Natural killer cell (primary cell): Measurements from ENCODE around the gene ATP1B3. TPM values are rescaled to one million over a fixed set of nuclear protein-coding genes. Genes with fewer than 3 reads are reported as not detected.

Source experiments
- ATAC-seq, 3 donors: fragments of 150-1000 bp in 2 of 3; fragments of 200-7000 bp in 1 of 3; cut with Tn5 transposase; 1 replicate in 1 of 3; 2 replicates in 2 of 3; pipeline ENCODE4 v1.10.0; 2021; ENCODE audit warnings: mild to moderate bottlenecking in 2 of 3, moderate library complexity in 2 of 3
- DNase-seq, 2 donors: peaks; one replicate each; pipeline versions ENCODE4 v3.0.0 to v3.0.0-alpha.2; 2013 to 2021; ENCODE audit warnings: mixed read lengths in 1 of 2
- H3K27ac ChIP-seq: one replicate; pipeline ENCODE4 v1.5.1; 2013; ENCODE audit warnings: mild to moderate bottlenecking, low read length
- H3K27me3 ChIP-seq: one replicate; pipeline ENCODE4 v1.6.1; 2013; ENCODE audit warnings: low read length; ENCODE audit not compliant: control insufficient read depth, insufficient read depth
- H3K36me3 ChIP-seq: one replicate; pipeline ENCODE4 v1.6.1; 2013; ENCODE audit warnings: low read length; ENCODE audit not compliant: control insufficient read depth, insufficient read depth
- H3K4me1 ChIP-seq: one replicate; pipeline ENCODE4 v1.6.1; 2013; ENCODE audit warnings: low read length; ENCODE audit not compliant: control insufficient read depth, insufficient read depth
- H3K4me3 ChIP-seq: one replicate; pipeline ENCODE4 v1.5.1; 2013; ENCODE audit warnings: low read length
- H3K9me3 ChIP-seq: one replicate; pipeline ENCODE4 v1.6.1; 2013; ENCODE audit warnings: low read length; ENCODE audit not compliant: control insufficient read depth, insufficient read depth
- H3K27ac Mint-ChIP-seq, 2 donors: one replicate each; pipeline ENCODE4 v1.8.0; 2022; ENCODE audit warnings: mild to moderate bottlenecking in 2 of 2, mixed read lengths in 2 of 2, moderate library complexity in 1 of 2
- H3K27me3 Mint-ChIP-seq, 2 donors: one replicate each; pipeline ENCODE4 v1.8.0; 2022; ENCODE audit warnings: low read depth in 2 of 2, mixed read lengths in 2 of 2
- H3K36me3 Mint-ChIP-seq: one replicate; pipeline ENCODE4 v1.8.0; 2022; ENCODE audit warnings: mixed read lengths
- H3K4me1 Mint-ChIP-seq, 2 donors: one replicate each; pipeline ENCODE4 v1.8.0; 2022; ENCODE audit warnings: mixed read lengths in 2 of 2
- H3K4me3 Mint-ChIP-seq: one replicate; pipeline ENCODE4 v1.8.0; 2022; ENCODE audit warnings: mild to moderate bottlenecking, moderate library complexity, mixed read lengths
- H3K9me3 Mint-ChIP-seq, 2 donors: one replicate each; pipeline ENCODE4 v1.8.0; 2022; ENCODE audit warnings: mixed read lengths in 2 of 2
- WGBS: methylation state at CpG from one replicate; pipeline ENCODE4 v1.1.7; 2013; ENCODE audit warnings: missing lambda C conversion rate; ENCODE audit not compliant: insufficient coverage; 5-methylcytosine and 5-hydroxymethylcytosine counted together
- intact Hi-C: fragments of 100-400 bp; cut with micrococcal nuclease; formaldehyde crosslinking; loops from one replicate; pipeline ENCODE4 v1.14.2; 2022
- total RNA-seq, 4 donors: library from RNA; stranded (reverse); fragments of 120-200 nt in 1 of 4; gene quantifications; one replicate each; pipeline versions ENCODE4 v1.2.3 to v1.2.4, GENCODE V29; 2013 to 2022
- TF ChIP-seq, protein P1 (sequence below): fragments of 200-600 bp; IDR thresholded peaks from one replicate; pipeline ENCODE4 v1.8.0; 2022; ENCODE audit warnings: antibody characterized with exemption

Gene ATP1B3
- total RNA-seq, 3 donors from 2014 or later (not counting 1 experiment from before 2014, with no cell fraction given), result 46.7 to 81.1 (median 78.2) TPM

DNA sequence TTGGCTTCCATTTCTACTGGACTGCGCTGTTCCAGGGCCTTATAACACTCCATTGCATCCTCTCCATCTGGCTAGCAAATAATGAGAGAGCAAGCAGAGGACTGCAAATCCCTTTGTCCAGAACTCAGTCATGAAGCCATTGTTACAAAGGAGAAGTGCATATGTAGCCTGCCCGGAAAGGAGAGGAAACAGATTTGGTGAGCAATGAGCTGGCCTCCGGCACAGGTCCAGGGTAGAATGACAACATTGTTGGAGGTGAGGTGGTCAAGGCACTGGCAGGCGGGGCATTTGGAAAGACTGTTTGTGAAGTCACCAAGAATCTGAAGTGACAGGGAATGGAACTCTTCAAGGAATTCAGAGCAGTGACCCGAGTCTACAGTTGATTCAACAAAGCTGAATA, 25.0 kb upstream of the ATP1B3 start:
- H3K4me3 Mint-ChIP-seq, result no peak overlapping the region
- Histone ChIP-seq H3K9me3 (no peaks in the 10 kb centered on the region), H3K27ac (no peak overlapping the region), H3K27me3 (no peaks in the 10 kb centered on the region), H3K4me1 (peaks cover 4% of the 10 kb centered on the region), H3K36me3 (no peaks in the 10 kb centered on the region), H3K4me3 (no peak overlapping the region)
- peaks cover 0 to 8% of the 10 kb centered on the region in 2 donors for H3K27me3 Mint-ChIP-seq
- no peak overlapping the region for H3K27ac Mint-ChIP-seq
- no peaks in the 10 kb centered on the region for H3K36me3 Mint-ChIP-seq
- WGBS, result 72% methylated on average over 5 of the region's 5 CpGs
- TF ChIP-seq, protein P1, sequence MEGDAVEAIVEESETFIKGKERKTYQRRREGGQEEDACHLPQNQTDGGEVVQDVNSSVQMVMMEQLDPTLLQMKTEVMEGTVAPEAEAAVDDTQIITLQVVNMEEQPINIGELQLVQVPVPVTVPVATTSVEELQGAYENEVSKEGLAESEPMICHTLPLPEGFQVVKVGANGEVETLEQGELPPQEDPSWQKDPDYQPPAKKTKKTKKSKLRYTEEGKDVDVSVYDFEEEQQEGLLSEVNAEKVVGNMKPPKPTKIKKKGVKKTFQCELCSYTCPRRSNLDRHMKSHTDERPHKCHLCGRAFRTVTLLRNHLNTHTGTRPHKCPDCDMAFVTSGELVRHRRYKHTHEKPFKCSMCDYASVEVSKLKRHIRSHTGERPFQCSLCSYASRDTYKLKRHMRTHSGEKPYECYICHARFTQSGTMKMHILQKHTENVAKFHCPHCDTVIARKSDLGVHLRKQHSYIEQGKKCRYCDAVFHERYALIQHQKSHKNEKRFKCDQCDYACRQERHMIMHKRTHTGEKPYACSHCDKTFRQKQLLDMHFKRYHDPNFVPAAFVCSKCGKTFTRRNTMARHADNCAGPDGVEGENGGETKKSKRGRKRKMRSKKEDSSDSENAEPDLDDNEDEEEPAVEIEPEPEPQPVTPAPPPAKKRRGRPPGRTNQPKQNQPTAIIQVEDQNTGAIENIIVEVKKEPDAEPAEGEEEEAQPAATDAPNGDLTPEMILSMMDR, result no peak
- H3K4me1 Mint-ChIP-seq, result no peaks in the 10 kb centered on the region
- no peak for ATAC-seq
- no peak for DNase-seq
- no peaks in the 10 kb centered on the region for H3K9me3 Mint-ChIP-seq
- intact Hi-C loops, result no loop called here

GRCh38 chr3:141853081-141853601, 23.3 kb upstream of the ATP1B3 start:
- no peaks in the 10 kb centered on the region for H3K27me3 ChIP-seq
- TF ChIP-seq, protein P1, result no peak
- no peaks in the 10 kb centered on the region for H3K9me3 ChIP-seq
- Mint-ChIP-seq H3K4me3 (no peak overlapping the region), H3K27me3 (peaks cover 0 to 8% of the 10 kb centered on the region in 2 donors), H3K27ac (no peak overlapping the region), H3K4me1 (no peaks in the 10 kb centered on the region), H3K36me3 (no peaks in the 10 kb centered on the region), H3K9me3 (no peaks in the 10 kb centered on the region)
- ATAC-seq, result no peak
- H3K4me1 ChIP-seq, result peaks cover 4% of the 10 kb centered on the region
- 78% methylated on average over 4 of the region's 4 CpGs for WGBS
- no peak overlapping the region for H3K27ac ChIP-seq
- intact Hi-C loops, result no loop called here
- no peak for DNase-seq
- H3K36me3 ChIP-seq, result no peaks in the 10 kb centered on the region
- H3K4me3 ChIP-seq, result no peak overlapping the region

GRCh38 chr3:141853629-141854168, 22.7 kb upstream of the ATP1B3 start:
- TF ChIP-seq, protein P1, result no peak
- no peak overlapping the region for H3K27ac Mint-ChIP-seq
- H3K36me3 Mint-ChIP-seq, result no peaks in the 10 kb centered on the region
- DNase-seq, result no peak
- peaks cover 0 to 8% of the 10 kb centered on the region in 2 donors for H3K27me3 Mint-ChIP-seq
- H3K4me3 Mint-ChIP-seq, result no peak overlapping the region
- H3K27ac ChIP-seq, result no peak overlapping the region
- no peaks in the 10 kb centered on the region for H3K9me3 ChIP-seq
- no peak overlapping the region for H3K4me3 ChIP-seq
- no peak for ATAC-seq
- no peaks in the 10 kb centered on the region for H3K9me3 Mint-ChIP-seq
- no peaks in the 10 kb centered on the region for H3K36me3 ChIP-seq
- no peaks in the 10 kb centered on the region for H3K27me3 ChIP-seq
- H3K4me1 Mint-ChIP-seq, result no peaks in the 10 kb centered on the region
- intact Hi-C loops, result no loop called here
- peaks cover 4% of the 10 kb centered on the region for H3K4me1 ChIP-seq
- 87% methylated on average over 9 of the region's 10 CpGs for WGBS

- H3K27ac Mint-ChIP-seq, result no peak overlapping the region
- TF ChIP-seq, protein P1, result no peak
Measured at GRCh38 chr3:141854599-141854998, 21.8 kb upstream of the ATP1B3 start.

More at GRCh38 chr3:141854599-141854998, 21.8 kb upstream of the ATP1B3 start:
- H3K4me3 Mint-ChIP-seq, result no peak overlapping the region
- no peak overlapping the region for H3K27ac ChIP-seq
- H3K36me3 Mint-ChIP-seq, result no peaks in the 10 kb centered on the region
- no peaks in the 10 kb centered on the region for H3K9me3 Mint-ChIP-seq
- no peaks in the 10 kb centered on the region for H3K27me3 ChIP-seq
- ATAC-seq (no peak), DNase-seq (no peak)
- no peaks in the 10 kb centered on the region for H3K9me3 ChIP-seq
- intact Hi-C loops, result no loop called here
- peaks cover 0 to 8% of the 10 kb centered on the region in 2 donors for H3K27me3 Mint-ChIP-seq
- no peak overlapping the region for H3K4me3 ChIP-seq
- H3K4me1 Mint-ChIP-seq, result no peaks in the 10 kb centered on the region
- WGBS, result 100% methylated on average over 1 of the region's 1 CpG
- no peaks in the 10 kb centered on the region for H3K36me3 ChIP-seq
- peaks cover 4% of the 10 kb centered on the region for H3K4me1 ChIP-seq
